Activated effector memory CD4-positive, alpha-beta T cell treated with Interleukin-2 at 50 U/mL for 16 hours (primary cell): ENCODE data around the gene HDDC3.
"Not testable (repeated sequence)": the region's sequence is repeated elsewhere in the genome, so short reads cannot be mapped to it uniquely, and the experiment has no call there.

Source experiments
- DNase-seq: peaks from one replicate; pipeline ENCODE4 v3.0.0-alpha.2; 2020

HDDC3 gene

DNA sequence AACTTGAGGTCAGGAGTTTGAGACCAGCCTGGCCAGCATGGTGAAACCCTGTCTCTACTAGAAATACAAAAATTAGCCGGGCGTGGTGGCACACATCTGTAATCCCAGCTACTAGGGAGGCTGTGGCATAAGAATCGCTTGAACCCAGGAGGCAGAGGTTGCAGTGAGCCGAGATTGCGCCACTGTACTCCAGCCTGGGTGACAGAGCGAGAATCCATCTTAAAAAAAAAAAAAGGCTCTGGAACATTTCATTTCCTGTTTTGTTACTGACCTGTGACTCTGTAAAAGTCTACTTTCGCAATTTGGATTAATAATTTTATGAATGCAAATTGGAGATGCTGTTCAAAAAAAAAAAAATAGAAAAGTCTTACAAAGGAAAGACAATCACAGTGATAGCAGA lies 4.2 kb downstream of the HDDC3 start:
- DNase-seq, result not testable (repeated sequence)

DNA sequence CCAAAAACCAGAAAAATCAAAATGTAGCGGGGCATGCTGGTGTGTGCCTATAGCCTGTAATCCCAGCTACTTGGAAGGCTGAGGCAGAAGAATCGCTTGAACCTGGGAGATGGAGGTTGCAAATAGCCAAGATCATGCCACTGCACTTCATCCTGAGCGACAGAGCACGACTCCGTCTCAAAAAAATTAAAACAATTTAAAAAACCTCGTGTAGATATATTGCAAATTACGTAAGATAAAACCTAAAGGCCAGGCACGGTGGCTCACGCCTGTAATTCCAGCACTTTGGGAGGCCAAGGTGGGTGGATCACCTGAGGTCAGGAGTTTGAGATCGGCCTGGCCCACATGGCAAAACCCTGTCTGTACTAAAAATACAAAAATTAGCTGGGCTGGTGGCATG lies 5.6 kb downstream of the HDDC3 start:
- DNase-seq, result not testable (repeated sequence)

DNA sequence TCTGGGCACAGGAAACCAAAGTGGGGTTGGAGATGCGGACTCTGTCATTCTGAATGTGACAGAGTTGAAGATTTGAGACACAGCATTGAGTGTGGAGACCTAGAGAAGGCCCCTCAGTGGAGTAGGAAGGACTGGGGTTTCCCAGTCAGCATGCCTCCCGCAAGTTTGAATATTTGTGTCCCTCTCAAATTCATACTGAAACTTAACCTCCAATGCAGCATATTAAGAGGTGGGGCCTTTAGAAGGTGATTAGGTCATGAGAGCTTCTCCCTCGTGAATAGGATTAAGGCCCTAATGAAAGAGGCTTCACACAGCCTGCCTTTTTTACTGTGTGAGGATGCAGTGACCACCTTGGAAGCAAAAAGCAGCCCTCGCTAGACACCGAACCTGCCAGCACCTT lies 8.0 kb downstream of the HDDC3 start:
- DNase-seq, result no peak

DNA sequence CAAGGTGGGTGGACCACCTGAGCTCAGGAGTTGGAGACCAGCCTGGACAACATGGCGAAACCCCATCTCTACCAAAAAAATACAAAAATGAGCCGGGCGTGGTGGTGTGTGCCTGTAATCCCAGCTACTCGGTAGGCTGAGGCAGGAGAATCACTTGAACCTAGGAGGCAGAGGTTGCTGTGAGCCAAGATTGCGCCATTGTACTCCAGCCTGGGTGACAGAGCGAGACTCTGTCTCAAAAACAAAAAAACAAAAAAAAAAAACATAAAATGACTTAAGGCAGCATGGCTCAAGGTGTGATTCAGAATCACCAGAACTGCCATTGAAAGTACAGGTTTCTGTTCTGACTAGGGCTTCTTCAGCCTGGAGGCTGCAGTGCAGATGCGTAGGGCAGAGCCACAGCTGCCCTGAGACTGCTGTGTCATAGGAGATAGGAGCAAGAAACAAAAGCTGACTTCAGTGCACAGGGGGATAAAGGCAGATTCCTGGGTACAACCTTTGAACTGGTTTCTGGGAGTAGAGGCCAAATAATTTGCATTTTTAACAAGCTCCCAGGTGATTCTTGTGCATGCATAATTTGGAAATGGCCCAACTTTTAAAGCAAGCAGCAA lies 9.5 kb downstream of the HDDC3 start:
- DNase-seq, result not testable (repeated sequence)

DNA sequence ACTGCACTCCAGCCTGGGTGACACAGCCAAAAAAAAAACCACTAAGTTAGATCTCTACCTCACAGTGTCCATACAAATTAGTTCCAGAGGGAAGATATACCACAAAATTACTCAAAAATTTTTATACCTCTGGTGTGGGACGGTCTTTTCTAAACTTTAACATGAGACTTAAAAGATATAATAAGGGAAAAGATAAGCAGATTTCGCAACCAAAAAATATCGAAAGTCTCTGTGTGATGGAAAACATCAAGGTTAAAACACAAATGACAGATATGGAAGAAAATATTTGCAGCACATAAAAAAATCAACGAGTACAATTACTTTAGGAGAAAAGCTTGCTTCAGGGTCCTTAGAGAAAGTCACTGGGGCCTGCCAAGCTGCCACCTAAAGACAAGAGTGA lies 10.5 kb downstream of the HDDC3 start:
- DNase-seq, result no peak

DNA sequence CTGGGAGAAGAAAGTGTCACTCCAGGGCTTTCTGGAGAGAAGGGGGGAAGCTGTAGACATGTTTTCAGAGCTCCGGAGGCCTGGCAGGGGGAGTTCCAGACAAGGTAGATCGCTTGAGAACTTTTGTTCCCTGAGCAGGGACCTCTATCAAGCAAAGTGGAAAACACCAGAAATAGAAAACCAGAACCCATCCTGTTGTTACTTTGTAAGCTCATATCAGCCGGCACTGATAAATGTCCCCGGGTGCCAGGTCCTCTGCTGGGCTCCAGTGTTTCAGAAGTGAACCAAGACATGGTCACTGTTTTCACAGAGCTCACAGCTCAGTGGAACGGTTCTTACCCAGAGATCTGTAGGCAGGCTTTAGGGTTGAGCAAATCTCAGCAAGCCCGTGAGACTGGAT lies 13.5 kb downstream of the HDDC3 start:
- DNase-seq, result no peak

DNA sequence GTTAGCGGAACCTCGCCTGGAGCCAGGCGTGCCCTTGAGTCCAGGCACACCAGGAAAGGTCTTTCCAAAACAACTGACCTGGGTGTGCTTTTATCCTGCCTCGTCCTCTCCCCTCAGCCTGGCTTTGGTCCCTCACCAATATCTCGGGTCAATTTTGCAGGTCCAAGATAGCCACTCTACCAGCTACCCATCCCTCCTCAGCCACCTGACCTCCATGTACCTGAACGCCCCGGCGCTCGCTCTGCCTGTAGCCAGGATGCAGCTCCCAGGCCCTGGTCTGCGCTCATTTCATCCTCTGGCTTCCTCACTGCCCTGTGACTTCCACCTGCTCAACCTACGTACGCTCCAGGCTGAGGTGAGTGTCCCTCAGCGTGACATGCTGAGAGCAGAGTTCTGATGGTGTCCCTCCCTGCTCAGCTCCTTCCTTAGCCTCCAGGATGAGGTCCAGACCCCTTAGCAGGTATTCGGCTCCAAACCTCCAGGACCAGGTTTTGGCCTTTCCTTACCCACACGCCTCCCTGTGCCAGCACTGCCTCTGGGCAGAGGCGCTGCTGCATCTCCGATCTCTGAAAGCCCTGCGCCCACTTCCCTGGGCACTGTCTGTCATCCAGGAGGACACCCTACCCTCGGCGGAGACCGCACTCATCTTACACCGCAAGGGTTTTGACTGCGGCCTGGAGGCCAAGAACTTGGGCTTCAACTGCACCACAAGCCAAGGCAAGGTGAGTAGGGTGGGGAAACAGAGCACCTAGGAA lies 14.1 kb downstream of the HDDC3 start:
- no peak for DNase-seq

DNA sequence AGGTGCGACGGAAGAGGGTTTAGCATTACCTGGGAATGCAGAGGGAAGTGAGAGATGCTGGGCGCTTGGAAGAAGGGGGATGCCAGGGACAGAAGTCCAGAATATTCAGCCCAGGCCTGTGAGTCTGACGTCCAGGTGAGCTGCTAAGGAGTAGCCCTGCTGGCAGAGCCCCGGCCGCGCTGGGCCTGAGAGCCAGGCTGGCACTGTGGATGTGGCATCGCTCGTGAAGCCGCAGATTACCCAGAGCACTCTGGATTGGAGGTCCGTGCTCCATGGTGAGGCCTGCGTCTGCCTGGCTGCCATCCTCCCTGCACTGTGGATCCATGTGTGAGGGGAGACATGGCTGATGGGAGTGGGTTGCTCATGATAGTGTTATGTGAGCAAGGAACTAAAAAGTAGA lies 14.8 kb downstream of the HDDC3 start:
- DNase-seq, result no peak

DNA sequence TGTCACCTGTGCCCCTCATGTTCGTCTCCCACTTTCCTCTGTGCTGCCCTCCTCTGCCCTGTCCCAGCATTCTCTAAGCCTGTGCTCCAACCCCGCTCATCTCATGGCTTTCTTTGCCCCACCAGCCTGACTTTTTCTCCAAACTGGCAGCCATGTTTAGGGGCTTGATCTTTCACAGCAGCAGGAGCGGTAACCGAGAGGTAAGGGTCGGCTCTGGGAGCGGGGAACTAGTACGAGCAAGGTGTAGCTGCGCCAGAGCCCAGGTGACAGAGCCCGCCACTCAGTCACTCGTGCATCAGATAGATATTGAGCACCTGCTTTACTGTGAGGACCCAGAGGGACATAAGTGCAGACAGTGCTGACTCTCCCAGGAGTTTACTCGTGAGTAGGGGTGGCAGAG lies 15.9 kb downstream of the HDDC3 start:
- no peak for DNase-seq

DNA sequence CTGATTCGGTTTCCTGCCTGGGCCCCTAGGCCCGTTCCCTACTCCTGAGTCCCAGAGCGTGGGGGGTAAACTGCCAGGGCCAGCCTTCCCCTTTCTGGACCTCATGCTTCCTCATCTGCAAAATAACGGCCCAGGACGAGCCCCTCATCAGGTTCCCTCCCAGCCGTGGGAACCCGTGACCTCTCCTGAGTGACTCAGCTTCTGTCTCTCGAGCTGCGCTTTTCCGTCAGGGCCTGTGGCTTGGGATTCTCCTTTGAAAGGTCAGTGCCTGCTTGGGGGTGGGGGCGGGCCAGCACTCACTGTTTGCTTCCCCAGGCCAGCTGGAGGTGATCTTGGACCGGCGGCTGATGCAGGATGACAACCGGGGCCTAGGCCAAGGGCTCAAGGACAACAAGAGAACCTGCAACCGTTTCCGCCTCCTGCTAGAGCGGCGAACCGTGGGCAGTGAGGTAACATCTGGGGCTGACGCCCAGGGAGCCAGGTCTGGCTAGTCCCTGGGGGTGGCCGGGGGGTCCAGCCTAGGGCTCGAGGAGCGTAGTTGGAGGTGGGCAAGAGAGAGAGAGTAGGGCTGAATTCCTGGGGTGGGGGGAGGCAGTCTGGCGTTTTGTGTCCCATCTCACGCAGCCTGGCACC lies 16.4 kb downstream of the HDDC3 start:
- no peak for DNase-seq

DNA sequence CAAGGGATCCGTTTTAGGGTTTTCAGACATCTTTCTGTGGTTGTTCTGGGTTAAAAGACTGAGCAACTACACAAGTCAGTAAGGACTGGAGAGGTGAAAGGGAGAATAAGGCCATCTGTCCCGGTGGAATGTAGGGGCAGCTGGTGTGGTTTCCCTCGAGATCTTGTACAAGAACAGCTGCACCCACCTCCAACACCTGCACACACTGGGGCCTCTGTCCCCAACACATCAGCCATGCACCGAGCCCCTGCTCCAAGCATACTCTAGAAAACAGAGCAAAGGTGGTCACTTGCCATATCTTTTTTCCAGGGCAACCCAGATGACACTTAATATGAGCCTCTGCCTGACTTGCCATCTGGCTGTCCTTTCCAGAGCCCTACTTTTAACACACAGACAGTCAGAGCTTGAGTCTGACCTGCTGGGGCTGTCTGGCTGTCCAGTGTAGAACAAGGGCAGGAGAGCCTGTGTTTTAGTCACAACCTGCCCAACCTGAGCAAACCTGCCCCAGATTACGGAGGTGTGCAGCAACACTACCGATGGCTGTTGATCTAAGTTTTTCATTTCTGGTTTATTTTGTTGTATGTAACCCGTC lies 17.0 kb downstream of the HDDC3 start:
- no peak for DNase-seq

DNA sequence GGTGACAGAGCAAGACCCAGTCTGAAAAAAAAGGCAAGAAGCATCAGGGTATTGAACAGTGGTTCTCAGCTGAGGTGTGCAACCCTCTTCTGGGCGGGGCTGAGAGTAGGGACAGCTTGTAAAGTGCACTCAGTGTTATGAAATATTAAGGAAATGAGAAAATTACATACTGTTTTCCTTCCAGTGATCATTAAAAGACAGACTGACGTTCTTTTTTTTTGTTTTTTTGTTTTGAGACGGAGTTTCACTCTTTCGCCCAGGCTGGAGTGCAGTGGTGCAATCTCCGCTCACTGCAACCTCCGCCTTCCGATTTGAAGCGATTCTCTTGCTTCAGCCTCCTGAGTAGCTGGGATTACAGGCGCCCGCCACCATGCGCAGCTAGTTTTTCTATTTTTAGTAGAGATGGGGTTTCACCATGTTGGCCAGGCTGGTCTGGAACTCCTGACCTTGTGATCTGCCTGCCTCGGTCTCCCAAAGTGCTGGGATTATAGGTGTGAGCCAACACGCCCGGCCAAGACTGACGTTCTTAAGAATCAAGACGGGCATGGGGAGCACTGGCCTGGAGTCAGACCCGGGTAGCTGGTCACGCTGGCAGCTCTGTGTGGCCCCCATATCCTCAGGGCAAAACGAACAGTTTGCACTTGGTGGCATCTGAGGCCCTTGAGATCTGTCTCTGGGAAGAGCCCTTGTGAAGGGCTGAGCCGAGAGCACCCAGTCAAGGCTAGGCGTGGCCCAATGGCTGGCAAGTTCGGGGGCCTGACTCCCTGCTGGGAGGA lies 17.9 kb downstream of the HDDC3 start:
- no peak for DNase-seq

DNA sequence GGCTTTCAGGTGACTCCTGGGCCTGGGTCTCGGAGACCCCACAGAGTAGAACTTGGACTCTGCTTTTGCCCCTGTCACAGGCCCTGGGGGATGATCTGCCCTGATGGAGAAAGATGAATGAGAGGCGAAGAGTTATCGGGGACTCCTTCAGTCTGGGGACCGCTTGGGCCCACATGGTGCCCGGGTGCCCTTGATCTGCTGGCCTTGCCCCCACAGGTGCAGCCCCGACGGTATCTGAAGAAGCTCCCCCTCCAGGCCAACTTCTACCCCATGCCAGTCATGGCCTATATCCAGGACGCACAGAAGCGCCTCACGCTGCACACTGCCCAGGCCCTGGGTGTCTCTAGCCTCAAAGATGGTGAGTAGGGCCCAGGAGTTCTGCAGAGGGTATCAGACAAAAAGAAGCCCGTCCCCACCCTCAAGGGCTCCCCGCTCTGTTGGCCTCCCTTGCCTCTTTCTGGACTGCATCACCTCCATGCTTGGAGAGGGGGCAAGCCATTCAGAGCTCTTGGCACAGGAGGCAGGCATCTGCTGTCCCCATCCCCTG lies 18.9 kb downstream of the HDDC3 start:
- no peak for DNase-seq

DNA sequence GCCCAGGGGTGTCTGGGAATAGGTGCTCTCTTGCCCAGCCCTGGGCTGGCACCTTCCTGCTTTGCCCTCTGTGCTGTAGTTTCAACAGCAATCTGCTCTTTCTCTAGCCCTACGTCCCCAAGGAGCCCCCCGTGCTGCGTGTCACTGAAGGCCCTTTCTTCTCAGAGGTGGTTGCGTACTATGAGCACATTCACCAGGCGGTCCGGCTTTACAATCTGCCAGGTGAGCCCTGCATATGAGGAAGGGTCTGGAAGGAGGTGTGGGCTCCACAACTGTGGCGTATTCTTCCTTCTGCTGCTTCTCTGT lies 19.6 kb downstream of the HDDC3 start:
- no peak for DNase-seq

DNA sequence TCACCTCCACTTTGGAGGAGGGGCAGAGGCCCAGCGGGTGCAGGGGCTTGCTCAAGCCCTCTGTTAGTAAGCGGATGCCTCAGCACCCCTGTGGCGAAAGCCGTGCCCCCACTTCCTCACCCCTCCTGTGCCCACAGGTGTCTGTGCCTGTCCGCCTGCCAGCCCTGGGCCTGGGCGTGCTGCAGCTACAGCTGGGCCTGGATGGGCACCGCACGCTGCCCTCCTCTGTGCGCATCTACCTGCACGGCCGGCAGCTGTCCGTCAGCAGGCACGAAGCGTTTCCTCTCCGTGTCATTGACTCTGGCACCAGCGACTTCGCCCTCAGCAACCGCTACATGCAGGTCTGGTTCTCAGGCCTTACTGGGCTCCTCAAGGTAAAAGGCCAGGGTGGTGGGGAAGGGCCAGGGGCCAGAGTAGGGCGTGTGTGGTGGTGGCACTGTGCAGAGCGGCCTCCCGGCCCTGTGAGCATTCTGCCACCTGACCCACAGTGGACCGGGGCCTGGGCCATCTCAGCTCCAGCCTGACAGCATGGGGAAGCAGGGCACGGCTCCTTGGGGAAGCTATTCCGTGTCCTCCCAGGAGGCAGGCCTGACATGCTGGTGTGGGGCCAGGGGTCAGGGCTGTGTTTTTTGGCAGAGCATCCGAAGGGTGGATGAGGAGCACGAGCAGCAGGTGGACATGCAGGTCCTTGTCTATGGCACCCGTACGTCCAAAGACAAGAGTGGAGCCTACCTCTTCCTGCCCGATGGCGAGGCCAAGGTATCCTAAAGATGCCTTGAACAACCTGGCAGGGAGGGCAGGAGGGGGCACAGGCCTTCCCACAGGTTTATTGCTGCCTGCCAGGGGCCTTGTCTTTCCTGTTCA lies 20.2 kb downstream of the HDDC3 start:
- DNase-seq, result no peak

DNA sequence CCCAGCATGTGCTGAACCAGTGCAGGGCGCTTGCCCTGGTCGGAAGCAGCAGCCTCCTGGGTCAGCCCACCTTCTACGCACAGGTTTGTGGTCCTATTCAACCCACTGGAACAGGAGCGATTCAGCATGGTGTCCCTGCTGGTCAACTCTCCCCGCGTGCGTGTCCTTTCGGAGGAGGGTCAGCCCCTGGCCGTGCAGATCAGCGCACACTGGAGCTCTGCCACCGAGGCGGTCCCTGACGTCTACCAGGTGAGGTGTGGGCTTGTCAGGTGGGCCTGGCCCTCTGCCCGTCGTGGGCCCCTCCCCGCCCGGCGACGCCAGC lies 21.1 kb downstream of the HDDC3 start:
- DNase-seq, result no peak

DNA sequence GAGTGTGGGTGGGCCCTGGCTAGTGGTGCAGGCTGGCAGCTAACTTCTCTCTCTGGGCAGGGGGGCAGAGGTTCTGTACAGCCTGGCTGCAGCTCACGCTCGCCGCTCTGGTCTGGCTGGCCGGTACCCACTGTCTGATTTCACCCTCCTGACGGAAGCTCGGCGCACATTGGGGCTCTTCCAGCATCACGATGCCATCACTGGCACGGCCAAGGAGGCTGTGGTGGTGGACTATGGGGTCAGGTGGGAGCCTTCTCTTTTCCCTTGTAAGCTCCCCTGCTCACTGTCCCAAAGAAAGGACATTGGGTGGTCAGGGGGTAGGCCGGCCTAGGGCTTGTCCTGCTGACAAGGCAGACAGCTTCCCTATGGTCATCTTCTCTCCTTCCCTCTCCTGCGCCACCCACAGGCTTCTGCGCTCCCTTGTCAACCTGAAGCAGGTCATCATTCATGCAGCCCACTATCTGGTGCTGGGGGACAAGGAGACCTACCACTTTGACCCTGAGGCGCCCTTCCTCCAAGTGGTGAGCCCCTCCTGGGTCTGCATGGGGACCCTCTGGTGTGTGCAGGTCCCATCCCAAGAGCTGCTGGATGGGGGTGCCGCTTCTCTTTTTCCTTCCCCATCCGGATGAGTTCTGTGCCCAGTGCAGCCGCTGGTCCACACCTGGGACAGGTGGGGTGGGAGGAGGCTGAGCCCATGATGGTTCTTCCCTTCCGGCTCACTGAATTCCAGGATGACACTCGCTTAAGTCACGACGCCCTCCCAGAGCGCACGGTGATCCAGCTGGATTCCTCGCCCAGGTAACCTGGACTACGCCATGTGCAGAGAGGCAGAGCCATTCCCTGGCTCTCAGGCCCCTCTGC lies 21.7 kb downstream of the HDDC3 start:
- no peak for DNase-seq

DNA sequence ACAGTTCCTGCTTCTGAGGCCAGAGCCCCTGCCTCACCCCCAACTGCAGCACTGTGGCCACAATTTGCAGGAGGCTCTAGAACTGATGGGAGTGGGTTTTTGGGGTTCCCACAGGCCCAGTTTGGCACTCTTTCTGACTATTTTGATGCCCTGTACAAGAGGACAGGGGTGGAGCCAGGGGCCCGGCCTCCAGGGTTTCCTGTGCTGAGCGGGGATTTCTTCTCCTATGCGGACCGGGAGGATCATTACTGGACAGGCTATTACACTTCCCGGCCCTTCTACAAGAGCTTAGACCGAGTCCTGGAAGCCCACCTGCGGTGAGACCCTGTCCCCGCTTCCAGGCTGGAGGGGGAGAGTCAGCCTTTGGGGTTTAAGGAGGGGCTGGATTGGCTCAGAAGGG lies 22.4 kb downstream of the HDDC3 start:
- DNase-seq, result no peak

DNA sequence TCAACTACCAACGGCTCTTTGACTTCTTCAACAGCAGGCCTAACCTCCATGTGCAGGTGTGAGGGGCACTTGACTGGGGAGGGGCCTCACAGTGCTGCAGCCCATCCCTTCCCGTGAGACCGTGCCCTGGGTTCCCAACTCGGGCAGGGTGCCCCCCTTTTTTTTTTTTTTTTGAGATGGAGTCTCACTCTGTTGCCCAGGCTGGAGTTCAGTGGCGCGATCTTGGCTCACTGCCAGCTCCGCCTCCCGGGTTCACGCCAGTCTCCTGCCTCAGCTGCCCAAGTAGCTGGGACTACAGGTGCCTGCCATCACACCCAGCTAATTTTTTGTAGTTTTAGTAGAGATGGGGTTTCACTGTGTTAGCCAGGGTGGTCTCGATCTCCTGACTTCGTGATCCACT lies 22.9 kb downstream of the HDDC3 start:
- not testable (repeated sequence) for DNase-seq

DNA sequence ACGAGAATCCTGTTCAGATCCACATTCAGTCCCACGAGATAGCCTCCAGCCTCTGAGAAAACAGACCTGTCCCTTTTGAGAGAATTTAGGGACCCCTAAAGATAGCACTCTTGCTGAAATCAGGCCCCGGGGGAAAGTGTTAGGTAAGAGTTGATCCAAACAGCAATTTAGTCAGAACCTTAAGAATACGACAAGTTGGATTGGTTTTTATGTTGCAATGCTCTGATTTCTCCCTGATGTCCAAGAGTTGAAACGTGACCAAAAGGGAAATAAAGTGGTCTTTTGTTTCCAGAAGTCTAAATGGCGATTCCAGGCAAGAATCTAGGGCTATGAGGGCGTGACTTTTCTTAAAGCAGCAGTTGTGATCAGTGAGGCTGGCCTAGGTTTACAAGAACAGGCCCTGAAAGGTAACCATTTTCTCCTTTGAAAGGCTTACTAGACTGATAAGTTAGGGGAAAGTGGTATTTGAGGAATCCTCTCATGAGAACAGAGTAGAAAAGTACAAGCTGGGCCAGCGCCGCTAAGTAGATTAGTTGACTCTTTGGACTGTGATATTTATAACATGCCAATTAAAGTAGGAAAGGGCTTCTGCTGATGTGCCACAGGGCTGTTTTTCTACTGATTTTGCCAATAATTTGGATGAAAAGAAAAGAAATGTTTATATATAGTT lies 24.4 kb downstream of the HDDC3 start:
- DNase-seq, result no peak
